B cell (primary cell): ENCODE measurements around the gene OR4Q3. TPM values are rescaled to one million over a fixed set of nuclear protein-coding genes. Genes with fewer than 3 reads are reported as not detected.
"Not testable (repeated sequence)": the region's sequence is repeated elsewhere in the genome, so short reads cannot be mapped to it uniquely, and the experiment has no call there.

Experiments used
- ATAC-seq: fragments of 200-7000 bp; cut with Tn5 transposase; one replicate; pipeline ENCODE4 v1.10.0; 2021; ENCODE audit warnings: low read depth, mild to moderate bottlenecking, moderate number of reproducible peaks, moderate library complexity
- CTCF ChIA-PET: fragments of 350-600 bp; sonication (Branson Sonifier 250); formaldehyde crosslinking; loops from one replicate; lab custom pipeline; 2021; ENCODE audit warnings: antibody characterized with exemption, inconsistent platforms; lab: Charles Lee
- POLR2A ChIA-PET: fragments of 350-600 bp; sonication (Branson Sonifier 250); formaldehyde crosslinking; loops from one replicate; lab custom pipeline; 2021; ENCODE audit warnings: antibody characterized with exemption; lab: Charles Lee
- DNase-seq: peaks from one replicate; pipeline ENCODE4 v3.0.0; 2013
- H2AFZ ChIP-seq: 2 replicates; pipeline ENCODE4 v1.6.1; 2012; ENCODE audit warnings: mild to moderate bottlenecking, low read depth, low read length; ENCODE audit not compliant: insufficient read depth, poor library complexity, severe bottlenecking
- H3K27ac ChIP-seq, 2 donors: 1 replicate in 1 of 2; 2 replicates in 1 of 2; pipeline ENCODE4 v1.5.1; 2012 to 2013; ENCODE audit warnings: low read length in 2 of 2, mild to moderate bottlenecking in 2 of 2, moderate library complexity in 1 of 2
- H3K27me3 ChIP-seq, 4 experiments: fragments of 200-600 bp in 1 of 4; sonication (generic) in 1 of 4; replicated peaks in 1 of 4; 1 replicate in 2 of 4; 2 replicates in 2 of 4; pipeline versions ENCODE4 v1.6.1 to v1.7.0; 2013 to 2016; ENCODE audit warnings: low read length in 3 of 4, mild to moderate bottlenecking in 2 of 4, mixed read lengths in 1 of 4, moderate library complexity in 1 of 4; ENCODE audit not compliant: insufficient read depth in 4 of 4, control insufficient read depth in 3 of 4; ENCODE audit errors: control extremely low read depth in 1 of 4
- H3K36me3 ChIP-seq, 2 experiments: replicated peaks in 1 of 2; 1 replicate in 1 of 2; 2 replicates in 1 of 2; pipeline versions ENCODE4 v1.6.1 to v1.7.1; 2013; ENCODE audit warnings: low read length in 1 of 2; ENCODE audit not compliant: insufficient read depth in 2 of 2, control insufficient read depth in 1 of 2; ENCODE audit errors: control extremely low read depth in 1 of 2, extremely low read depth in 1 of 2
- H3K4me1 ChIP-seq, 2 donors: fragments of 200-600 bp in 1 of 2; sonication (generic) in 1 of 2; 1 replicate in 1 of 2; 2 replicates in 1 of 2; pipeline versions ENCODE4 v1.5.1 to v1.6.1; 2013 to 2017; ENCODE audit warnings: low read length in 2 of 2; ENCODE audit not compliant: control insufficient read depth in 2 of 2, insufficient read depth in 2 of 2
- H3K4me2 ChIP-seq: replicated peaks from 2 replicates; pipeline ENCODE3; 2012; ENCODE audit warnings: mild to moderate bottlenecking, low read depth, low read length; ENCODE audit not compliant: poor library complexity, severe bottlenecking
- H3K4me3 ChIP-seq, 5 experiments: fragments of 200-600 bp in 1 of 5; sonication (generic) in 1 of 5; 1 replicate in 3 of 5; 2 replicates in 2 of 5; pipeline versions ENCODE4 v1.5.1 to v1.7.0; 2011 to 2016; ENCODE audit warnings: low read length in 4 of 5, mild to moderate bottlenecking in 4 of 5, low read depth in 2 of 5, control low read depth in 1 of 5, moderate library complexity in 1 of 5; ENCODE audit not compliant: insufficient read depth in 1 of 5; ENCODE audit errors: control extremely low read depth in 1 of 5, extremely low read depth in 1 of 5
- H3K79me2 ChIP-seq: fragments of 200-600 bp; sonication (generic); one replicate; pipeline ENCODE4 v1.6.0; 2016; ENCODE audit warnings: low read length; ENCODE audit not compliant: control insufficient read depth, insufficient read depth
- H3K9ac ChIP-seq: fragments of 200-600 bp; sonication (generic); 2 replicates; pipeline ENCODE4 v1.6.1; 2017; ENCODE audit warnings: mild to moderate bottlenecking, low read length, moderate library complexity
- H3K9me3 ChIP-seq, 3 donors: one replicate each; pipeline versions ENCODE4 v1.6.1 to v1.7.1; 2013; ENCODE audit warnings: low read length in 2 of 3; ENCODE audit not compliant: control insufficient read depth in 2 of 3, insufficient read depth in 1 of 3; ENCODE audit errors: control extremely low read depth in 1 of 3
- H4K20me1 ChIP-seq: 2 replicates; pipeline ENCODE4 v1.6.0; 2012; ENCODE audit warnings: mild to moderate bottlenecking, low read length; ENCODE audit not compliant: insufficient read depth, control insufficient read depth, poor library complexity, severe bottlenecking
- H3K27ac Mint-ChIP-seq: one replicate; pipeline ENCODE4 v1.8.0; 2021; ENCODE audit warnings: mixed read lengths
- H3K27me3 Mint-ChIP-seq: one replicate; pipeline ENCODE4 v1.8.0; 2021; ENCODE audit warnings: mixed read lengths
- H3K4me1 Mint-ChIP-seq: one replicate; pipeline ENCODE4 v1.8.0; 2021; ENCODE audit warnings: mixed read lengths
- H3K4me3 Mint-ChIP-seq: one replicate; pipeline ENCODE4 v1.8.0; 2021; ENCODE audit warnings: mixed read lengths
- H3K9me3 Mint-ChIP-seq: one replicate; pipeline ENCODE4 v1.8.0; 2022; ENCODE audit warnings: mixed read lengths; ENCODE audit not compliant: insufficient read depth
- EZH2 ChIP-seq: IDR thresholded peaks from 2 replicates; pipeline ENCODE4 v1.6.1; 2012; ENCODE audit warnings: borderline replicate concordance, low read depth, mild to moderate bottlenecking, moderate library complexity, low read length; ENCODE audit not compliant: insufficient read depth, poor library complexity, severe bottlenecking
- WGBS: methylation state at CpG from one replicate; pipeline ENCODE4 v1.1.5; 2013; ENCODE audit warnings: missing lambda C conversion rate; ENCODE audit not compliant: insufficient coverage; 5-methylcytosine and 5-hydroxymethylcytosine counted together
- intact Hi-C: fragments of 100-400 bp; cut with micrococcal nuclease; formaldehyde crosslinking; loops from one replicate; pipeline ENCODE4 v1.10.0; 2022
- polyA plus RNA-seq: library from polyadenylated mRNA; depleted of rRNA; stranded (reverse); fragments of >200 nt; gene quantifications from 2 replicates; pipeline ENCODE4 v1.2.3, GENCODE V29; 2012
- total RNA-seq, 2 donors: library from RNA; stranded (reverse); fragments of 120-200 nt in 1 of 2; gene quantifications; 1 replicate in 1 of 2; 2 replicates in 1 of 2; pipeline versions ENCODE4 v1.2.3 to v1.2.4, GENCODE V29; 2013 to 2022
- TF ChIP-seq, protein P1 (sequence below): fragments of 200-600 bp; IDR thresholded peaks from one replicate; pipeline ENCODE4 v1.8.0; 2022; ENCODE audit warnings: antibody characterized with exemption, mild to moderate bottlenecking

Gene OR4Q3
- total and polyA plus RNA-seq, 2 donors (not counting 1 experiment from before 2014, with no cell fraction given): not detected

DNA sequence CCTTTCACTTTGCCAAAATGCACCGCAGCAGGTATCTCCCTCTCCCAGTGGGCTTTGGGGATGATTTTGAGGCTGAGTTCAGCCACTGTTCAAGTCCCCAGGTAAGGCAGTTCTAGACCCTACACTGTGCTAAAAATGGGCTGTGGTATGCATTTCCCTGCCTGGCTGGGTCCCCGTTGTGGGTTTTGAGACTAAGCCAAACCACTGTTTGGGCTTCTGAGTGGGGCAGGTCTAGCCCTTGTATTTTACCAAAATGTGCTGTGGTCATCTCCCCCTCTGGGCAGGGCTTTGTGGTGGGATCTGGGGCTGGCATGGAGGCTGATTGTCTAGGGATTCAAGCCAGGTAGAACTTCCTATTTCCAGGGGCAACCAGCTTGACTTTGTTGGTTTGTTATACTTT is 13.6 kb upstream of the OR4Q3 start:
- Histone ChIP-seq H3K9me3 (peaks cover 0 to 9% (median 5%) of the 10 kb centered on the region in 3 donors), H3K4me3 (no peak overlapping the region), H3K36me3 (no peaks in the 10 kb centered on the region), H3K4me2 (no peak overlapping the region), H2AFZ (no peak overlapping the region), H3K27me3 (no peaks in the 10 kb centered on the region), H3K4me1 (no peaks in the 10 kb centered on the region), H3K79me2 (no peaks in the 10 kb centered on the region), H3K27ac (no peak overlapping the region), H4K20me1 (no peaks in the 10 kb centered on the region), H3K9ac (no peak overlapping the region)
- H3K4me3 Mint-ChIP-seq: no peak overlapping the region
- TF ChIP-seq, protein P1, sequence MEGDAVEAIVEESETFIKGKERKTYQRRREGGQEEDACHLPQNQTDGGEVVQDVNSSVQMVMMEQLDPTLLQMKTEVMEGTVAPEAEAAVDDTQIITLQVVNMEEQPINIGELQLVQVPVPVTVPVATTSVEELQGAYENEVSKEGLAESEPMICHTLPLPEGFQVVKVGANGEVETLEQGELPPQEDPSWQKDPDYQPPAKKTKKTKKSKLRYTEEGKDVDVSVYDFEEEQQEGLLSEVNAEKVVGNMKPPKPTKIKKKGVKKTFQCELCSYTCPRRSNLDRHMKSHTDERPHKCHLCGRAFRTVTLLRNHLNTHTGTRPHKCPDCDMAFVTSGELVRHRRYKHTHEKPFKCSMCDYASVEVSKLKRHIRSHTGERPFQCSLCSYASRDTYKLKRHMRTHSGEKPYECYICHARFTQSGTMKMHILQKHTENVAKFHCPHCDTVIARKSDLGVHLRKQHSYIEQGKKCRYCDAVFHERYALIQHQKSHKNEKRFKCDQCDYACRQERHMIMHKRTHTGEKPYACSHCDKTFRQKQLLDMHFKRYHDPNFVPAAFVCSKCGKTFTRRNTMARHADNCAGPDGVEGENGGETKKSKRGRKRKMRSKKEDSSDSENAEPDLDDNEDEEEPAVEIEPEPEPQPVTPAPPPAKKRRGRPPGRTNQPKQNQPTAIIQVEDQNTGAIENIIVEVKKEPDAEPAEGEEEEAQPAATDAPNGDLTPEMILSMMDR: no peak
- TF ChIP-seq EZH2: no peak
- H3K27ac Mint-ChIP-seq: no peak overlapping the region
- no peaks in the 10 kb centered on the region for H3K4me1 Mint-ChIP-seq
- POLR2A ChIA-PET: no interaction called here
- CTCF ChIA-PET: no interaction called here
- DNase-seq (no peak), ATAC-seq (no peak)
- 64% methylated on average over 2 of the region's 2 CpGs for WGBS
- no peaks in the 10 kb centered on the region for H3K27me3 Mint-ChIP-seq
- intact Hi-C loops: no loop called here
- H3K9me3 Mint-ChIP-seq: no peaks in the 10 kb centered on the region

DNA sequence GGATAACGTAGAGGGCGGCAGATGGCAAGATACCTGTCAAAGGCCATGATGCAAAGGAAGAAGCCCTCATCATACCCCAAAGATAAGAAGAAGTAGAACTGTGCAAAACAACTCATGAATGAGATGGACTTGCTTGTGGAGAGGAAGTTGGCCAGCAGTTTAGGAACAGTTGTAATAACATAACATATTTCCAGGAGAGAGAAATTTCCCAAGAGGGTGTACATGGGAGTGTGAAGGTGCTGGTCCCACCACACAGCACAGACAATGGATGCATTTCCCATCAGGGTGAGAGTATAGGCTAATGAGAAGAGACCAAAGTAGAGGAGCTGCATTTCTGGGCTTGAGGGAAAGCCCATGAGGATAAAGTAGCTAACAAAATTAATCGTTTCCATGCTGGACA is 9.5 kb upstream of the OR4Q3 start:
- POLR2A ChIA-PET, H3K4me2 ChIP-seq, ATAC-seq, H3K79me2 ChIP-seq, H3K9ac ChIP-seq, H3K4me3 Mint-ChIP-seq, H3K27ac Mint-ChIP-seq, H3K9me3 Mint-ChIP-seq, H3K27me3 Mint-ChIP-seq, H3K27me3 ChIP-seq, H4K20me1 ChIP-seq, H2AFZ ChIP-seq, H3K36me3 ChIP-seq, H3K4me1 Mint-ChIP-seq, H3K4me3 ChIP-seq, H3K27ac ChIP-seq, DNase-seq, CTCF ChIA-PET, H3K9me3 ChIP-seq, intact Hi-C loops, H3K4me1 ChIP-seq: not testable (repeated sequence)
- no CpG with 5 or more reads among the region's 3 CpGs for WGBS

DNA sequence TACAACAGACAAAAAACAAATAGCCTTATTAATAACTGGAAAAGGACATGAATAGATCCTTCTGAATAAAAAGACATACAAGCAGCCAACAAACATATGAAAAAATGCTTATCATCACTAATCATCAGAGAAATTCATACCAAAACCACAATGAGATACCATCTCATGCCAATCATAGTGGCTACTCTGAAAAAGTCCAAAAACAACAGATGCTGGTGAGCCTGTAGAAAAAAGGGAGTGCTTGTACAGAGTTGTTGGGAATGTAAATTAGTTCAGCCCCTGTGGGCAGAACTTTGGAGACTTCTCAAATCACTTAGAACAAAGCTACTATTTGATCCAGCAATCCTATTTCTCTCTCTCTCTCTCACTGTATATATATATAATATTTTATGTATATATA is 8.9 kb downstream of the OR4Q3 start:
- H3K9me3 Mint-ChIP-seq, H3K4me1 ChIP-seq, H3K9ac ChIP-seq, H3K4me3 ChIP-seq, H3K27ac ChIP-seq, H3K36me3 ChIP-seq, H3K27me3 Mint-ChIP-seq, H4K20me1 ChIP-seq, H3K9me3 ChIP-seq, POLR2A ChIA-PET, CTCF ChIA-PET, H3K4me1 Mint-ChIP-seq, H3K4me3 Mint-ChIP-seq, intact Hi-C loops, H3K27ac Mint-ChIP-seq, H2AFZ ChIP-seq, H3K27me3 ChIP-seq, H3K79me2 ChIP-seq, H3K4me2 ChIP-seq, ATAC-seq, DNase-seq: not testable (repeated sequence)
